Gastroesophageal sphincter (tissue), 3 donors: Measurements from ENCODE around the gene C5AR2.

Experiments used
- EP300 ChIP-seq: sonication (generic); formaldehyde crosslinking; IDR thresholded peaks from one replicate; pipeline ENCODE4 v1.6.1; 2017; ENCODE audit warnings: antibody characterized with exemption, mild to moderate bottlenecking
- POLR2A ChIP-seq, 2 donors: fragments of 450-650 bp; IDR thresholded peaks; one replicate each; pipeline ENCODE4 v1.6.1; 2017; ENCODE audit warnings: antibody characterized with exemption in 2 of 2, mild to moderate bottlenecking in 2 of 2, moderate library complexity in 1 of 2
- TF ChIP-seq, protein P1 (sequence below), 4 experiments: fragments of 200-600 bp in 2 of 4; fragments of 450-650 bp in 2 of 4; sonication (generic) in 1 of 4; IDR thresholded peaks; one replicate each; pipeline ENCODE4 v1.5.1; 2017 to 2019; ENCODE audit warnings: antibody characterized with exemption in 4 of 4, mild to moderate bottlenecking in 2 of 4, moderate library complexity in 2 of 4

DNA sequence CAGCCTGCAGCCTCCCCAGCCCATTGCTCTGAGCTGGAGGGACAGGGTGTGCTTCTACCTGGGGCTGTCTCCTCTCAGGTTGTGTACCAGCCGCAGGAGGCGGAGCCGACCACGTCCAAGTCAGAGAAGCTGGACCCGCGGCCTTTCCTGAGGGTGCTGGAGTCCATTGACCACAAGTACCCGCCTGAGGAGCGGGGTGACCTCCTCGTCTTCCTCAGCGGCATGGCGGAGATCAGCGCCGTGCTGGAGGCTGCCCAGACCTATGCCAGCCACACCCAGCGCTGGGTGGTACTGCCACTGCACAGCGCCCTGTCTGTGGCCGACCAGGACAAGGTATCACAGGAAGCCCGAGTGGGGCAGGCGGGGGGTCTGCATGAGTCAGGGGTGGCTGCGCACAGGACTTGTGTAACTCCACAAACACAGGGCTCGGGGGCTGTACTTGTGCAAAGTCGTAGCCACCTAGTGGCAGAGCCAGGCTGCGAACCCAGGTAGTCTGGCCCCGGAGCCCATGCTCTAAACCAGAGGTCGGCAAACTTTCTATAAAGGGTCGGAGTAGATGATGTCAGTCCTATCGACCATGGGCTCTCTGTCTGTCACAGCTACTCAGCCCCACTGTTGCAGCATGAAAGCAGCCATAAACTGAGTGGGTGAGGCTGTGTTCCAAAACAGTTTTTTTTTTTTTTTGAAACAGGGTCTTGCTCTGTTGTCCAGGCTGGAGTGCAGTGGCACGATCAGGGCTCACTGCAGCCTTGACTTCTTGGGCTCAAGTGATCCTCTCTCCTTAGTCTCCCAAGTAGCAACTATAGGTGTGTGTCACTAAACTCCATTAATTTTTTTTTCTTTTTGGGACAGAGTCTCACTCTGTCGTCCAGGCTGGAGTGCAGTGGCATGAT is 26.1 kb downstream of the C5AR2 start:
- TF ChIP-seq, protein P1, sequence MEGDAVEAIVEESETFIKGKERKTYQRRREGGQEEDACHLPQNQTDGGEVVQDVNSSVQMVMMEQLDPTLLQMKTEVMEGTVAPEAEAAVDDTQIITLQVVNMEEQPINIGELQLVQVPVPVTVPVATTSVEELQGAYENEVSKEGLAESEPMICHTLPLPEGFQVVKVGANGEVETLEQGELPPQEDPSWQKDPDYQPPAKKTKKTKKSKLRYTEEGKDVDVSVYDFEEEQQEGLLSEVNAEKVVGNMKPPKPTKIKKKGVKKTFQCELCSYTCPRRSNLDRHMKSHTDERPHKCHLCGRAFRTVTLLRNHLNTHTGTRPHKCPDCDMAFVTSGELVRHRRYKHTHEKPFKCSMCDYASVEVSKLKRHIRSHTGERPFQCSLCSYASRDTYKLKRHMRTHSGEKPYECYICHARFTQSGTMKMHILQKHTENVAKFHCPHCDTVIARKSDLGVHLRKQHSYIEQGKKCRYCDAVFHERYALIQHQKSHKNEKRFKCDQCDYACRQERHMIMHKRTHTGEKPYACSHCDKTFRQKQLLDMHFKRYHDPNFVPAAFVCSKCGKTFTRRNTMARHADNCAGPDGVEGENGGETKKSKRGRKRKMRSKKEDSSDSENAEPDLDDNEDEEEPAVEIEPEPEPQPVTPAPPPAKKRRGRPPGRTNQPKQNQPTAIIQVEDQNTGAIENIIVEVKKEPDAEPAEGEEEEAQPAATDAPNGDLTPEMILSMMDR (IDR thresholded peaks at IDR 0.05) = no peak
- TF ChIP-seq POLR2A (IDR thresholded peaks at IDR 0.05) (no peak), EP300 (no peak)
